ENCODE results near the gene PRPF18.

PRPF18 gene

DNA sequence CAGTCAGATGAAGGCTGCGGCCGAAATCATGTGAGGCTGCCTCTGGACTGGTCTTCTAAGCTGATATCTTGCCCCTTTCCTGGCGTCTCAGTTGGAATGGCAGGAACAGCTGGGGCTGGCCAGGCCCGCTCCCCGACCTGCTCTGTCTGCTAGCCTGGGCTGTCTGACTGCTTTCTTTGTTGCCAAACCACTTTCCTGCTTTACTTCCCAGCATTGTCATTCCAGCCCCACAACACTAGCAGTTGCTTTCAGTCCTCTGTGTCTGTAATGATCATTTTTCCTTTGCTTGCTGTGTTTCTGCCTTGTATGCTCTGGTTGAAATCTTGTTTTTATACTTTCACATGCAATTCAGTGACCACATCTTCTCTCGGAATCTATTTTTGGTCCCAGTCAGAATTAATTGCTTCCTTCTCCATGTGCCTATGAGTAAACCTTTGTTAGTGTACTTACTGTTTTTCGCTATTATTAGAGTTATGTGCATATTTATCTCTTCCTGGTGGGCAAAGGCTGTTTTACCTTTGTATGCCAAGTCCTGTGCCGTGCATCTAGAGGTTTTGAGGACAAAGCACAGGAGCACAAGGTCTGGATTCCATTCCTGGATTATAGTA, 21.6 kb downstream of the PRPF18 start:
- DNase-seq, result no peak

DNA sequence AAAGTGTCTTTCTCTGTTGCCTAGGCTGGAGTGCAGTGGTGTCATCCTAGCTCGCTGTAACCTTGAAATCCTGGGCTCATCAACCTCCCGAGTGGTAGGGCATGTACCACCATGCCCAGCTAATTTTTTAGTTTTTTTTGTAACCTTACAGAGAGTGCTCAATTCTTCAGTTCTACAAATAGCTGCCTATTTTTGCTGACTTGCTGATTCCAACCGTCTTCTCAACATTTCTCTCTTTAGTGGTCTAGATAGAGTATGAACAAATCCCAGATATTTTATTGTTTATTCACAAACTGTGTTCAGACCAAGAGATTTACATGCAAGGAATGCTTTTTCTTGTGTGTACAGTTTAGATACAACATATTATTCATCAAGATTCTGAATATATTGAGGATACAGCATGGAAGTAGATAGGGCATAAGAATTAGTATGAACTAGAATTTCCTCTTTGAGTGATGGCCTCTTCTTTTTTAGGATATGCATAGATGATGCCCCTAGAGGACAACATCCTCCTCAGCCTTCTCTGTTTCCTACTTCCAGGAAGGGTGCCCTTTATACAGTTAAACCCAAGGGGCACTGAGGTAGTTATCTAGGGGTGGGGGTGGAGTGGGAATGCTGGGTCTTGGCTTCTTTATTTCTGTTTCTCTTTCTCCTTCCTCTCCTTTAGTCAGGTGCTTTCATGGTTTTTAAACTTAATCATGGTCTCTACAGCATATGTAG, 26.0 kb downstream of the PRPF18 start:
- DNase-seq, result no peak

DNA sequence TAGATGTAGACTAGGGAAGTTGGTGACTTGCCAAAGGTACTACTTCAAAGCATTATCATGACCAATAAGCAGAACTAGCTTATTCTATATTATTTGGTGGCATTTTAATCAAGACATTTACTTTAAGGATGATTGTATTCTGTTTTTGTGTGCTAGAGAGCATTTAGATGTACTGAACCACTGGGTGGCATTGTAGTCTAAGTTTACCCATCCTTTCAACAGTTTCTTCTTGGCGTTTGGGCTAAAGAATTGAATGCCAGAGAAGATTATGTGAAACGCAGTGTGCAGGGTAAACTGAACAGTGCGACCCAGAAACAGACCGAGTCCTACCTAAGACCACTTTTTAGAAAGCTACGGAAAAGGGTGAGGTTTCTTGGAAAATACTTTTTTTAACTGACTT, 26.8 kb downstream of the PRPF18 start:
- no peak for DNase-seq

DNA sequence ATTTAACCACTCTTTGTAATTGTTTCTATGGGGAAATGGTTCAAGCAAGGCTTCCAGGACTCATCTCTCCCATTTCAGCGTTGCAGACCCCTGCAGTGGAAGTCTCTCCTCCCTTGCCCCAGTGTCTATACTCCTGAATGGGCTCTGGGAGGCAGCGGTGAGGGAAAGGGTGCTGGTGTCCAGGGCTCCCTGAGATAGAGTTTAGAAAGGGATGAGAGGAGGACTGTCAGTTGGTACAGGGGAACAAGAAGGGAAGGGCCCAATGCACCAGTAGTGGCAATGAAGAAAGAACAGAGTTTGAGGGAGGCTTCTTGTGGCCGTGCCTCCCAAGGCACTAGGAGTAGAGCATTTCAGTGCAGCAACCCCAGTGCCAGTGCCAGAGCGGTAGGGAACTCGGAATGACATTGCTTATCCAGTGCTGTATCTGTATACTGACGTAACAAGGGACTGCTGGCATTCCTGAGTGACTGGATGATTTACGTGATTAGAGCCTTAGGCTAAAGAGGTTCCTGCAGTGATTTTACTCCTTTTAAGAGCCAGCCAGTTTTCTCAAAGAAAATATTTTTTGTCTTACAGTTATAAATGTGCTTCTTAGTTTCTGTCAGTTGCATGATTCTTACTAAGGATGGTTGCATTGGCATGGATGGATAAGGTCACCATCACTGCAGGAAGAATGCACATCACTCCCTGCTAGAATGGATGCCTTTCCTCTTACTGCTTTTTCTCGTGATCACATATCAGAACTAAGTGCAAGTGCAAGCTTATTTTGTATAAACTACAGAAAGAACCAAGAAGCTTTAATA, 28.0 kb downstream of the PRPF18 start:
- no peak for DNase-seq

DNA sequence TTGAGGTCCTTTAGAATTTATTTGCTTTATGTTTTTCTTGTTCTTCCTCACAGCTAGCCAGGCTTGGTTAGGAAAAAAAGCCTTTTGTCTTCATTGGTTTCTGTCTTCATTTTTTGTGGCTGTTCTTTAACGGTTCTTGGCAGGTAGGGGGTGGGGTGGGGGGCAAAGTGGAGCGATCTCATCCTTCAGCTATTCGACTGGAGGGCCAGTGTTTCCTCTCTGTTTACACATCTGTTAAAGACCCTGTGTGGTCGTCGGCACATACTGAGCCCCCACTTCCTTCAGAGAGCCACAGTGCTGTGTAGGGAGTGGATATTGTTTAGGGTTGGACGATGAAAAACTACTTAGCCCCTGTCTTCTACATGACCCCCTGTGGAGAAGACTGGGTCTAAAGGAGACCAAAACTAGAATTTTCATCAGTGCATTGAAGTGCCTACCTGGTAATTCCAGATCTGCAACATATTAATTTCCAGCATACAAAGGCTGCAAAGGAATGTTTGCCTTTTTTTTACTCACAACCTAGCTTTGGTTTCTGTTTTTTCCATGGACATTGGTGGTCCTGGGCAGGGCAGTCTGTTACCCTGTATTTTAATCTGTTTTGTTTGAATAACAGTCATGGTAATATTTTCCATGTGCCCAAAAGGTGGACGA, 29.0 kb downstream of the PRPF18 start:
- no peak for DNase-seq

DNA sequence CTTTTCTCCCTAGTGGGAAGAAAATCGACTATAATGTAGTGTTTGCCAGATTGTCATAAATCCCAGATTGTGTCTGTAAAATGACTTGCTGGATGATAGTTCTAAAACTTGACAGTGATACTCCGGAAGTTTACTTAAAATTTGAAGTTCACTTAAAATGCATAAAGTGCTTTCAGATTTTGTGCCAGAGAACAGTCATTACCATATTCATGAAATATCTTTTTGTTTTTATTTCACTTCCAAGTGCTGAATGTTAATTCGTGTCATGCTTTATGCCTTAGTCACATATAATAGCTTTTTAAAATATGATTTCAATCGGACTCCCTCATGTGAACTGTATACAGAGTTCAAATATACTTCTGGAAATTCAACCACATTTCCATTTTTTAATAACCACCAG, 30.4 kb downstream of the PRPF18 start:
- DNase-seq, result no peak

DNA sequence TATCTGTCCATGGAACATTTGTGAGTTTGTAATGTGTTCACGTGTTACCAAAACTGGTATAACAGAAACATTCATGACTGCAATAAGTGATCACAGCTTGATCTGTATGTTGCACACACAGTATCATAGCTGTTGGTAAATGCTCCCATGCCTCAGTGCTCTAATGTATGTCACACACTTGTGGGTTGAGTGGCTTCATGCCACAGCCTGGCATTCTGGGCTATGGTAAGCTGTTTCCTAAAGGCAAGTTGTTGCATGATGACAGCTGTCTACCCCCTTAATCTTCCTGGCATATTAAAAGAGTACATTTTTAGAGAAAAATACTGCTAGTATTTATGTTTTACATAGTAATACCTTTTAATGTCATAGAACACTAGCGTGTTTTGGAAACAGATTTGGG, 35.2 kb downstream of the PRPF18 start:
- no peak for DNase-seq

DNA sequence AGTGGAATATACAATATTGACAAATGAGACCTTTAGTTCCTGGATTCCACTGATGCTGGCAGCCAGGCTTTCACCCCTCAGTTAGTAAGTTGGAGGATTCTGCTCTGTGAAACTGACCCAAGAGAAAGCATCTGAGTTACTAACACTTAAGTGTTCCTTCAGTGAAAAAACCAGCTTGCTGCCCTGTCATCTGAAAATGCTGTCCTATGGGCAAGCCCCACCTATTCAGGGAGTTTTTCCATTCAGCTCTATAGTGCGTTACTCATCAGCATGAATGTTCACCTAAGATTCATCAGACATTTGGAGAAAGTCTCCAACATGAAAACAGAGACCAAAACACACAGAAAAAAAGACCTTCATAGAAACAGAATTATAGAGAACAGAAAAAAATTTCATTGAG, 37.9 kb downstream of the PRPF18 start:
- DNase-seq, result no peak

DNA sequence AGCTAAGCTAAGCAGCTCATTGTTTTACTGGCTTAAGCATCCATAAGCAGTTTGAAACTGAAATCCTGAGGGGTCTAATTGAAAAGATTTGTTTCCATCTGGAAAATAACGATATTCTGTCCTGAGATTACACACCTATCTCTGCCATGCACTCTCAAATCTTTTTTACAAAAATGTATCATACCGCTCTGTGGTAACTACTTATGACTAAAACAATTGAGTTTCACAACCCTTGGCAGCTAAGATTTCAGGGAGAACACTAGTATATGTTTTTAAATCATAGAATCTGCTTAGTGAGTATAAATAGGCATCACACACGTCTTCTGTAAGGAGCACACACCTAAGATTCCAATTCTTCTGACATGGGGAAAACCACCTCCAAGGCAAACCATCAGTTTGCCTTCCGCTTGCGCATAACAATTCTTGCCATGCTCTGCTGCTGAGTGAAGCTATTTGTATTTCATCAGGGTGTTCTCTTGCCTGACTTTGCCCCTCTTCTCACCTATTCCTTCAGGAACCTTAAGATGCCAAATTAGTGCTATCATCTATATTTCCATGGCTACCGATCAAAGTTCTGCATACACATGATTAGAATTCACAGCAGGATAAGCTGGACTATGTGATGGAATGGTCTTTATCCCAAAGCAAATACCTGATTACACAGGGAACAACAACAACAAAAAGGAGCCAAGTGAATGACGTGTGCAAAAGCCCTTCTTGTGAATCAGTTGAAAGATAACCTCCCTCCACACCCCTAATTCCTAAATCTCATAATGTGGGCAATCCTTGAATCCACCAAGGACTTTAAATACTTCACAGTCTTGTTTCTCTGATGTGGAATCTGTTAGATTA, 40.9 kb downstream of the PRPF18 start:
- no peak for DNase-seq

DNA sequence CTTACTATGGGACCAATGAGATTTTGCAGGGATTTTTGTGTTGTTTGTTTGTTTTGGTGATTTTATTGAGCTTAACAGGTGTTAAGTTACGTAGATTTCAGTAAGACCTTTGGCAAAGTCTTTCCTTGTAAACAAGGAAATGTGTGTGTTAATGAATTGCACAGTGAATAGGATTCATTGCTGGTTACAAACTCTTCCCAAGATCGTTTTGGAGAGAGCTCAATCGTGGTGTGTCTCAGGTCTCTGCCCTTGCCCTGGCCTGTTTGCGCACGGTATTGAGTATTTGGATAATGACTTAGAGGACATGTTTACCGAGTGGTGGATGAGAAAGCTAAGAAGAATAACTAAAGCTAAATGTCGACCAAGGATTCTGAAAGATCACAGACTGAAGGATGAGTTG, 41.9 kb downstream of the PRPF18 start:
- no peak for DNase-seq

DNA sequence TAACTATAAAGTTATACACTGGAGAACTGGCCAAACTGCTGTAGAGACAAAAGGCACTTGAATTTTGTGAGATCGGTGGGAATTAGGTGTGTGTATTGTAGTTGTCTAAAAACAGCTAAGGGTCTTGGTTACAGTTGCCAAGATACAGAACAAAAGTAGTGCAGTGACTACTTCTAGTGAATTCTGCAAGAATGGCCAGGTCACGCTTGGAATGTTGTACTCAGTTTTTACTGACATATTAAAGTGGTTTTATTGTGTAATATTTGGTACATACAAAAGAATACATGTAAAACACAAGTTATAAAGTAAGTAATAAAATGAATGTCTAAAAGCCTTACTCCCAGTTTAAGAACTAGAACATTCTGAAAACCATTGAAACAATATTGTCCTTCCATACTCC, 42.4 kb downstream of the PRPF18 start:
- DNase-seq, result no peak

DNA sequence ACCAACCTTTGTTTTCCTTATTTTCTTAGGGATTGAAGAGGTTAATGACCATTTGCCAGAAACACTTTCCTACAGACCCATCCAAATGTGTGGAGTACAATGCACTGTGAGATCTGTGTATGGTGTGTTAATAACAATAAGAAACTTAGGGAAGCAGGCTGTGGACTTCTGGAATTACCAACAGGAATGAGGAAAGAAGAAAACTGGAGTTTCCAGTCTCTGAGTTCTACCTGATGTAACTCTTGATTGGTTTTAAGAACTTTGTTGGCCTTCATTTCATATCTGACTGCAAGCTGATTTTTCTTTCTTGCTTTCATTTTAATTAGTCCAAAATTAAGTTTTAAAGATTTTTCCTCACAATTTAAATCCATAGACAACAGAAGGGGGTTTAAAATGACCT, 43.5 kb downstream of the PRPF18 start:
- DNase-seq, result no peak

DNA sequence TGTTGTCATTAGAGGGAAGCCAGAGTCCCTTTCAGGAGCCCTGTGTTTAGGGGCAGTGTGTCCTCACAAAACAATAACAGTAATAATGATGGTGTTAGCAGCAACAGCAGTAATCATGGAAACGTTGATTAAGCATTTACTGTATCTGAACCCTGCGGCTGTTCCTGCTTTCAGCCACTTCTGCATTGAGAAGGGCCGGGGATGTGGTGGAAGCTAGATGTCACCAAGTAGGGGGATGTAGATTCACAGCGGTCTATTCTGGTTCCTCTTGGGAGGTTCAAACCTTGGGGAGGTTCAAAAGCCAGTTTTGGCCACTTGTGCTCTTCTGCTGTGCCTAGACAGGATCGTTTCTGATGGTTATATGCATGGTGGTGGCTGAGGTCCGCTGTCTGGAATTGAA, 44.8 kb downstream of the PRPF18 start:
- no peak for DNase-seq

DNA sequence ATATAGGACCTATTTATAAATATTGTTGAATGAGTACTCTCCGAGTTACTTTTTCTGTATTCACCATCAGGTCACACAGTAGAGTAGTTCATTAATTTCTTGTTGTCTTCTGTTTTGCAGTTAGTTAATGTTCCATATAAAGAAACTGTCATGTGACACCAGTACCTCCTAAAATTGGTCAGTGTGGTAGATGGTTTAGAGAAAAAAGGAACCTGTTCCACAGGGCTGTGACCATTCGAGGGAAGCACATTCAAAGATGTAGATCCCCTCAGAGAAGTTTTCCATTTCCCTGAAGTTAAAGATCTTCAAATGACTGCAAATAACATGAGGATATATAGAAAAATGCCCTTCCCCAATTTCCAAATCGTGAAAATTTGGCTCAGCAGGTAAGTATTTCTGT, 45.7 kb downstream of the PRPF18 start:
- no peak for DNase-seq

DNA sequence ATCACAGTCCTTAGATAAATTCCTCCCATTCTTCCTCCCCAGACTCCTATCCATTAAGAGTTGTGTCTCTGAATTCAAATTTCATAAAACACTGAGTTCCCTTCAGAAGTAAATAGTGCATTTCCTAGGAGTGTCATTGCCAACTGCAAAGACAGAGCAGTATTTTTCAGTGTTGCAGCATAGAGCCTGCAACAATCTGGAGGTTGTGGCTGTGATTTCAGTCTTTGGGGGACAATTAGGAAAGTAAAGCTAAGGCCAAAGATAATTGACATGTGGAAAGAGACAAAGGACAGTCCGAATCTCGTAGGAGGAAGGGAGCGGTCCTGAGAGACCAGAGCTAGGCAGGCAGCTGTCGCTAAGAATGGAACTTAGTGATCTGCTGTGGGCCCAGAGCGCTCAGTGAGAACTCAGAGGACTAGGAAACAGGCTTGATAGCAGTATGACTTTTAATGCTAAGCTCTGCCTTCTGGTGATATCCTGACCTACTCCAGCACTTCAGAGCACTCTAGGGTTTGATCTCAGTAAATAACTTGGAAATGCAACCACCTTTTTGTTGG, 46.2 kb downstream of the PRPF18 start:
- no peak for DNase-seq

DNA sequence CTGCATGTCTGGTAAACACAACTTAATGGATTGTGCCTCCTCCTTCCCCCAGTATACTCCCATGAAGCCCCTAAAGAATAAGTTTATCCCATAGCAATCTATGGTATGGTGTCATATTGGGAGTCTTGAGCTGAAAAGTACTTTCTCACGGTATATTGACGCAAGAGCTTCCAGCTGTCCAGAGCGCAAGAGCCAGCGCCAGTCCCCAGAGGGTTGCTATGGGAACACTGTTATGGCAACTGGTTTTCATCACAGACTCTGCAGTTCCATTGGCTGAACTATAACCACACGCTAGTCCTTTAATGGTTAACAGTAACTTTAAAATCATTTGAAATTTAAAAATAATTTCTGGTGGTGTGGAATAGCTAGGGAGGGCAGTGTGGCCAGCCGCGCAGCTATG, 46.9 kb downstream of the PRPF18 start:
- no peak for DNase-seq

DNA sequence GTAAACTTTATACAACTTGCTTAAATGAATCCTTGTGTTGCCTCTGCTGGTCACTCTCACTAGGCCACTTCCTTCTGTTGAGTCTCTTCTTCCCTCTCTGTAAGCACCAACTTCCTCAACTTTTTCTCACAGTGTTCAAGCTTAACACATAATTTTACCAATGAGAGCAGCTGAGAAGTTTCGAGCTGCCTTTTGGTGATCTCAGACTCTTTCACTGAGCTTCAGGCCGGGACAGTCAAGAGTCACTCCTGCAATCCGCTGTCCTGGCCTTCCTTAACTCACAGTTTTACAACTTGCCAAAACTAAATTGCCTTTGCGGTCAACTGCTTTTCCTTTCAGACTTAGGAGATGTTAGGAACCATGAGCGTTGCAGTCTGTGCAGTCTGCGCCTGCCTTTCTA, 47.4 kb downstream of the PRPF18 start:
- no peak for DNase-seq

DNA sequence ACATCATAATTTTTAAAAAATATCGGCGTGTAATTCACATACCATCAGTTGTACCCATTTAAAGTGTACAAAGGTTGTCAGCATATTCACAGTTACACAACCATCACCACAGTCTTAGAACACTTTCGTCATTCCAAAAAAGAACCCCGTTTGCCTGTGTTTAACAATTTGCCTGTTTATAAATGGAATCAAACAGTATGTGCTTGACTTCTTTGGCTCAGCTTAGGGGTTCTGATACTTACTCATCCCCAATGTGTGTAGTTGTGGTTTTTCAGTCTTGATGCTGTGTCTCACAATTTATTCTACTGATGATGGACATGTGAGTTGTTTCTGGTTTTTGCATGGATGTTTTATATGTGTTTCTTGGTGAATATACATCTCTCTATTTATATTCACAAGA, 50.0 kb downstream of the PRPF18 start:
- no peak for DNase-seq

DNA sequence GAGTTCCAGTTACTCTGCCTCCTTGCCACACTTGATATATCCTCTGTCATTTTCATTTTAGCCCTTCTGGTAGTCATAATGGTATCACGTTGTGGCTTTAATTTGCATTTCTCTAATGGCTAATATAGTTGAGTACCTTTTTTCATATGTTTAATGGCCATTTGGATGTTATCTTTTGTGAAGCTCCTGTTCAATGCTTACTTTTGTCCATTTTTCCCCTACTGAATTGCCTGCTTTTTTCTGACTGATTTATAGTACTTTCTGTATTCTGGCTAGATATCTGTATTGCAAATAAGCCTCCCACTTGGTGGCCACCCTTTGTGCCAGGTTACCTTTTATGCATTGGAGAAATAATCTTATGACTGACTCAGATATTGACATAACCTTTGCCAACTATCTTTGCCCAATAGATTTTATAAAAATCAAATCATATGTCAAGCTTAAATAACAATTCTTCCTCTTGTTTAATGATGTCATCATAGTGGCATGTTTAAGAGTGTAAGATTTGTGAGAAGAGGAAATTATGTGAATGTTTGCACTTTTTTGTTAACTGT, 50.6 kb downstream of the PRPF18 start:
- DNase-seq, result no peak

DNA sequence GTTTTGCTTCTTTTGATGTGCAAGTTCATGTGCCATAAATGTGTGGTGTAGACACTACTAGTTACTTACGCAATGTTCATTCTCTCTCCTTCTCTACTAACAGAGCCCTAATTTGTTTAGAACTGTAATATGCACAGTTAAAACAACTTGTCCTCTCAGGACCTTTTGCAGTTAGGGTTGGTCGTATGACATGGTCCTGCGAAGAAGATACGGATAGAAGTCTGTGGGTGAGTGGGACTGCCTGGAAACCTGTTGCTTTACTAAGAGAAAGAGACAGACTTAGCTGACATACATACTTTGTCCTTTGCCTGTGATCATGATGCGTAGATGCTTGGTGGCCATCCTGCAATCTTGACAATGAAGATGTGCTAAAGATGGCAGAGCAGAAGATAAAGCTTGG, 51.1 kb downstream of the PRPF18 start:
- DNase-seq, result no peak

DNA sequence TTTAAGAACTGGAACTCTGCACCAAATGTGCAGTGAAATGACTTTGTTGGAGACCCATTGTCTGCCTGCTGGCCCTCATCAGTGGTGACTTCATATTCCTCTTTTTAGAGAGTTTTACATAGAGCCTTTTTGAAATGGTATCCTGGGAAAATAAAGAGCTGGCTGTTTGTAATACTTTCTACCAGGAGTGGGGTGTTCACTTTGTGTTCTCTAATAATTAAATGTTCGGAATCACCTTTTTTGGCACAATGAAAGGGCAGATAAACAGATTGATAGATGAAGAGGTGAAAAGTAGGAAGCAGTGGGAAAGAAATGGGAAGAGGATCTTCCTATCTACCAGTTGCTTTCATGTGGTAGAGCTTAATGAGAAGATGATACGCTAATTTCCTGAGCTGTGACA, 55.5 kb downstream of the PRPF18 start:
- DNase-seq, result no peak

DNA sequence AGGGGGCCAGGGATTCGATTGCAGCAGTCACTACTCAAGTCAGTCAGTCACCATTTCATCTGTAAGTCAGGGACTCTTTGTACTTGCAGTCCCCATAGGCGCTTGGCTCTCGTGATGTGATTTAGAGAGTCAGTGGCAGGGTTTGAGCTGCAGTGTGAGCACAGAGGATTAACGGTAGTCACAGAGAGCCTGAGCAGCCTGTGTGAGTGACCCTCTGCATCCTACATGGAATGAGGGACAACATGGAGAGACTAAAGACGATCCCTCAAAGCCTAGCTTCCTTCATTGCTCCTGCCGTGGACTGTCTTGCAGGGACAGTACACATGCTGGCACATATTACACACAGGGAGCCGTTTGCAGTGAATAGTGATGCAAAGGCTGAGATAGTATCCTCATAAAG, 56.3 kb downstream of the PRPF18 start:
- DNase-seq, result no peak

All from GDM1 (cell line).